Liver (tissue), 9 donors: Measurements from ENCODE around the gene HSD3B2. TPM values are rescaled to one million over a fixed set of nuclear protein-coding genes. Genes with fewer than 3 reads are reported as not detected.

Experiments used
- DNase-seq: peaks from one replicate; pipeline ENCODE4 v3.0.0-alpha.2; 2017; ENCODE audit warnings: low spot score
- H3K27ac ChIP-seq, 2 donors: one replicate each; pipeline ENCODE4 v1.7.0; 2013; ENCODE audit warnings: inconsistent platforms in 2 of 2, low read length in 2 of 2, control low read depth in 1 of 2, low read depth in 1 of 2, mild to moderate bottlenecking in 1 of 2
- H3K27me3 ChIP-seq, 4 donors: one replicate each; pipeline versions ENCODE4 v1.6.1 to v1.7.0; 2013; ENCODE audit warnings: low read length in 3 of 4, inconsistent platforms in 1 of 4, mild to moderate bottlenecking in 1 of 4, moderate library complexity in 1 of 4; ENCODE audit not compliant: control insufficient read depth in 4 of 4, insufficient read depth in 4 of 4
- H3K36me3 ChIP-seq, 4 donors: one replicate each; pipeline versions ENCODE4 v1.6.1 to v1.7.0; 2013; ENCODE audit warnings: low read length in 3 of 4, mild to moderate bottlenecking in 3 of 4, low read depth in 1 of 4, moderate library complexity in 1 of 4; ENCODE audit not compliant: control insufficient read depth in 4 of 4, insufficient read depth in 3 of 4
- H3K4me1 ChIP-seq, 4 donors: one replicate each; pipeline versions ENCODE4 v1.6.1 to v1.7.0; 2013; ENCODE audit warnings: low read length in 3 of 4, mild to moderate bottlenecking in 3 of 4, moderate library complexity in 1 of 4; ENCODE audit not compliant: control insufficient read depth in 4 of 4, insufficient read depth in 4 of 4
- H3K4me3 ChIP-seq, 3 donors: one replicate each; pipeline versions ENCODE4 v1.6.1 to v1.7.0; 2013; ENCODE audit warnings: low read length in 3 of 3, control low read depth in 1 of 3, low read depth in 1 of 3, mild to moderate bottlenecking in 1 of 3
- H3K9ac ChIP-seq, 2 donors: one replicate each; pipeline ENCODE4 v1.7.0; 2013; ENCODE audit warnings: low read length in 2 of 2, mild to moderate bottlenecking in 2 of 2, moderate library complexity in 2 of 2, control low read depth in 1 of 2, low read depth in 1 of 2
- H3K9me3 ChIP-seq, 4 donors: one replicate each; pipeline versions ENCODE4 v1.6.1 to v1.7.0; 2013; ENCODE audit warnings: low read length in 3 of 4; ENCODE audit not compliant: control insufficient read depth in 4 of 4
- ATF3 ChIP-seq: IDR thresholded peaks from 2 replicates; pipeline ENCODE4 v1.6.1; 2016; ENCODE audit warnings: antibody characterized with exemption
- CTCF ChIP-seq: fragments of 150-350 bp; IDR thresholded peaks from 2 replicates; pipeline ENCODE4 v1.5.1; 2017; ENCODE audit warnings: improper control_type of control experiment, low read depth, low read length; ENCODE audit not compliant: missing input control
- FOXA1 ChIP-seq: IDR thresholded peaks from 2 replicates; pipeline ENCODE4 v1.6.1; 2016; ENCODE audit warnings: antibody characterized with exemption
- FOXA2 ChIP-seq: IDR thresholded peaks from 2 replicates; pipeline ENCODE4 v1.6.1; 2016; ENCODE audit warnings: antibody characterized with exemption
- GABPA ChIP-seq, 2 donors: IDR thresholded peaks in 1 of 2; conservative IDR thresholded peaks in 1 of 2; 2 replicates each; pipeline ENCODE4 v1.6.1; 2016; ENCODE audit warnings: antibody characterized with exemption in 2 of 2, mild to moderate bottlenecking in 1 of 2, moderate library complexity in 1 of 2
- HNF4A ChIP-seq, 2 donors: conservative IDR thresholded peaks; 2 replicates each; pipeline ENCODE4 v1.6.1; 2016; ENCODE audit warnings: antibody characterized with exemption in 2 of 2, mild to moderate bottlenecking in 2 of 2
- HNF4G ChIP-seq: IDR thresholded peaks from 2 replicates; pipeline ENCODE4 v1.6.1; 2016; ENCODE audit warnings: antibody characterized with exemption
- JUND ChIP-seq, 2 donors: IDR thresholded peaks; 2 replicates each; pipeline ENCODE4 v1.6.1; 2016; ENCODE audit warnings: antibody characterized with exemption in 2 of 2
- MAX ChIP-seq: IDR thresholded peaks from 2 replicates; pipeline ENCODE4 v1.6.1; 2016; ENCODE audit warnings: antibody characterized with exemption
- NR2F2 ChIP-seq: IDR thresholded peaks from 2 replicates; pipeline ENCODE4 v1.6.1; 2016; ENCODE audit warnings: antibody characterized with exemption
- RAD21 ChIP-seq, 2 donors: IDR thresholded peaks; 2 replicates each; pipeline ENCODE4 v1.6.1; 2016; ENCODE audit warnings: antibody characterized with exemption in 2 of 2, mild to moderate bottlenecking in 2 of 2
- REST ChIP-seq: IDR thresholded peaks from 2 replicates; pipeline ENCODE4 v1.6.1; 2016; ENCODE audit warnings: antibody characterized with exemption, mild to moderate bottlenecking
- RXRA ChIP-seq, 2 donors: IDR thresholded peaks; 2 replicates each; pipeline ENCODE4 v1.6.1; 2017 to 2018; ENCODE audit warnings: antibody characterized with exemption in 2 of 2, mild to moderate bottlenecking in 1 of 2
- SP1 ChIP-seq: IDR thresholded peaks from 2 replicates; pipeline ENCODE4 v1.6.1; 2018; ENCODE audit warnings: antibody characterized with exemption, mild to moderate bottlenecking
- TAF1 ChIP-seq: conservative IDR thresholded peaks from 2 replicates; pipeline ENCODE4 v1.6.1; 2016; ENCODE audit warnings: antibody characterized with exemption, mild to moderate bottlenecking
- YY1 ChIP-seq: IDR thresholded peaks from 2 replicates; pipeline ENCODE4 v1.6.1; 2016; ENCODE audit warnings: antibody characterized with exemption, mild to moderate bottlenecking
- WGBS: extraction: QIAGEN DNeasy Blood & Tissue Kit; methylation state at CpG from one replicate; pipeline ENCODE4 v1.1.7; 2013; 5-methylcytosine and 5-hydroxymethylcytosine counted together
- polyA plus RNA-seq, 2 donors: library from polyadenylated mRNA; stranded (reverse) in 1 of 2; unstranded in 1 of 2; fragments of 200-250 nt in 1 of 2; fragments of >200 nt in 1 of 2; fragmentation: Nextera tagmentation in 1 of 2; extraction: Ambion mirVana in 1 of 2; gene quantifications; one replicate each; pipeline versions ENCODE4 v1.2.1 to v1.2.3, GENCODE V29; 2013 to 2015
- total RNA-seq, 2 donors: library from RNA; depleted of rRNA; stranded (reverse); fragments of >200 nt; gene quantifications; one replicate each; pipeline ENCODE4 v1.2.3, GENCODE V29; 2014
- donor health status: healthy.
- donor health status: healthy.
- donor health status: healthy.
- donor health status: healthy.
- donor health status: healthy.

Gene HSD3B2
- total and polyA plus RNA-seq, 4 donors: 0.14 to 0.25 (median 0.18) TPM; not detected in 1

GRCh38 chr1:119451158-119451557 is 36.2 kb downstream of the HSD3B2 start:
- Histone ChIP-seq H3K36me3 (no peaks in the 10 kb centered on the region), H3K4me3 (no peak overlapping the region), H3K27me3 (no peaks in the 10 kb centered on the region), H3K9ac (no peak overlapping the region), H3K9me3 (no peaks in the 10 kb centered on the region), H3K27ac (no peak overlapping the region), H3K4me1 (peaks cover 7 to 42% (median 35%) of the 10 kb centered on the region in 4 donors)
- TF ChIP-seq RXRA (IDR thresholded peaks at IDR 0.05): no peak
- no peak for TF ChIP-seq HNF4G
- TF ChIP-seq FOXA1: no peak
- no peak for TF ChIP-seq SP1
- no peak for TF ChIP-seq TAF1
- TF ChIP-seq GABPA (IDR thresholded peaks at IDR 0.05 in 1 of 2, conservative IDR thresholded peaks at IDR 0.05 in 1 of 2): no peak
- TF ChIP-seq HNF4A (conservative IDR thresholded peaks at IDR 0.05): no peak
- TF ChIP-seq ATF3: no peak
- TF ChIP-seq NR2F2: no peak
- TF ChIP-seq CTCF: no peak
- TF ChIP-seq YY1: no peak
- 91% methylated on average over 6 of the region's 6 CpGs for WGBS
- DNase-seq: no peak

GRCh38 chr1:119452091-119452490 is 37.1 kb downstream of the HSD3B2 start:
- H3K9ac ChIP-seq: no peak overlapping the region
- H3K27ac ChIP-seq: peak overlapping the region; percentile 5 to 55
- H3K9me3 ChIP-seq: no peaks in the 10 kb centered on the region
- 22% methylated on average over 2 of the region's 2 CpGs for WGBS
- no peaks in the 10 kb centered on the region for H3K27me3 ChIP-seq
- peak; percentile 78 to 87 for TF ChIP-seq RXRA (IDR thresholded peaks at IDR 0.05)
- TF ChIP-seq FOXA1: no peak
- no peak for TF ChIP-seq GABPA (IDR thresholded peaks at IDR 0.05 in 1 of 2, conservative IDR thresholded peaks at IDR 0.05 in 1 of 2)
- TF ChIP-seq JUND (IDR thresholded peaks at IDR 0.05): no peak
- no peak for TF ChIP-seq ATF3
- TF ChIP-seq FOXA2: no peak
- TF ChIP-seq TAF1: no peak
- peak; percentile 15 for TF ChIP-seq REST
- peak; percentile 76 for TF ChIP-seq SP1
- TF ChIP-seq HNF4G: peak; percentile 88
- peak; percentile 97 to 99 for TF ChIP-seq HNF4A (conservative IDR thresholded peaks at IDR 0.05)
- no peak for TF ChIP-seq NR2F2
- peak; percentile 24 for TF ChIP-seq MAX
- TF ChIP-seq RAD21 (IDR thresholded peaks at IDR 0.05): peak in 1 of 2 donors; percentile 39
- peak; percentile 40 for TF ChIP-seq YY1
- peaks cover 5 to 37% (median 29%) of the 10 kb centered on the region in 4 donors for H3K4me1 ChIP-seq
- H3K36me3 ChIP-seq: no peaks in the 10 kb centered on the region
- H3K4me3 ChIP-seq: no peak overlapping the region
- no peak for DNase-seq
